HG02588 (cell line): ENCODE measurements around the gene DENND5B.
"Not testable (repeated sequence)": the region's sequence is repeated elsewhere in the genome, so short reads cannot be mapped to it uniquely, and the experiment has no call there.

Experiments
- ATAC-seq: cut with Tn5 transposase; IDR thresholded peaks from one replicate; pipeline ENCODE4 v1.9.1; 2021; ENCODE audit warnings: mild to moderate bottlenecking, moderate library complexity; ENCODE audit not compliant: unreplicated experiment

DENND5B gene

DNA sequence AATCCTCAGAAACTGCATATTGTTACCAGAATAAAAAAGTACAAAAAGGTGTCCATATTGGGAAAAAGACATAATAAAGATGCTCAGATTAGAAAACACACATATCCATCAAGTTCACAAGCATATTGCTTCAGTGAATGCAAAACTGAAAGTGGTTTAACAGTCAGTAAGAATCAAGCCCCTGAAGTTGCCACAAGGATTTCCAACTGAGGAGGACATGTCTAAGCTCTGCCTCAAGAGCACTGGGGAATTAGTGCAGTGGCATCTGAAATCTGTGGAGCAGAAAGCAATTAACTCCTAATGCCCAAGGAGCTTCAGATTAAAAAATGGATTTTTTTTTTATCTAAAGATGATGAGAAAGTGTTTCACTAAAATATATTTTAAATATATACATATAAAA is 113.2 kb downstream of the DENND5B start:
- ATAC-seq, result peak; percentile 78

DNA sequence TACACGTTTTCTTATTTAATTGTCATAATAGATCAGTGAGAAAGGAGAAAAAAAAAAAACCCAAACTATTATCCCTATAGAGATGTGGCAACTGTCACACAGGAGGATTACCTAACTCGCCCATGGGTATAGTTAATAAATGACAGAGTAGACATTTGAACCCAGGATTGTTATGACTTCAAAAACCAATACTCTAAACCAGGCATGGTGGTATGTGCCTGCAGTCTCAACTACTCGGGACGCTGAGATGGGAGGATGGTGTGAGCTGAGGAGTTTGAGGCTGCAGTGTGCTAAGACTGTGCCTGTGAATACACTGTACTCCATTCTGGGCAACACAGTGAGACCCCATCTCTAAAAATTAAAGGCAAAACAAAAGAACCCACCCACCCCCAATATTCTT is 114.5 kb downstream of the DENND5B start:
- no peak for ATAC-seq

DNA sequence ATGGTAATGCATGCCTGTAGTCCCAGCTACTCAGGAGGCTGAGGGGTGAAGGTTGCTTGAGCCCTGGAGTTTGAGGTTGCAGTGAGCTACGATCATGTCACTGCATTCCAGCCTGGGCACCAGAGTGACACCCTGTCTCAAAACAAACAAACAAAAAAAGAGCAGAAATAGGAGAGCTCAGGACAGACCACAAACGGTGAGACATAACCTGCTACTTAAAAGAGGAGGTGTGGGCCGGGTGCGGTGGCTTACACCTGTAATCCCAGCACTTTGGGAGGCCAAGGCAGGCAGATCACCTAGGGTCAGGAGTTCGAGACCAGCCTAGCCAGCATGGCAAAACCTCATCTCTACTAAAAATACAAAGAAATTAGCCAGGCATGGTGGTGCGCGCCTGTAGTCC is 115.3 kb downstream of the DENND5B start:
- not testable (repeated sequence) for ATAC-seq

DNA sequence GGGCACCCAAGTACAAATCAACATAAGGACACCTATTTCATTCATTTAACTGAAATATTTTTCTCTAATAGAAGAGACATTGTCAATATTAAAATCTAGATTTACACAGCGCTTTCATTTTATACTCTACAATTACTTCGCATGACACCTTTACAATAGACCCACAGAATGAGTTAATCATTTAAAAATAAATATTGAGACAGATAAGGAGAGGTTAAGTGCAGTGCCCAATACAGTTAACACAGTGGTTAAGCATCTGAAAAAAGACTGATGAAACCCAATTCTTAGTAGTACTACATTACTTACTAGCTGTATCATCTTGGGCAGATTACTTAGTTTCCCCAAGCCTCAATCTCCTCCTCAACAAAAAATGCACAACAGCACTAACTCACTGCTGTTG is 116.2 kb downstream of the DENND5B start:
- ATAC-seq, result no peak

DNA sequence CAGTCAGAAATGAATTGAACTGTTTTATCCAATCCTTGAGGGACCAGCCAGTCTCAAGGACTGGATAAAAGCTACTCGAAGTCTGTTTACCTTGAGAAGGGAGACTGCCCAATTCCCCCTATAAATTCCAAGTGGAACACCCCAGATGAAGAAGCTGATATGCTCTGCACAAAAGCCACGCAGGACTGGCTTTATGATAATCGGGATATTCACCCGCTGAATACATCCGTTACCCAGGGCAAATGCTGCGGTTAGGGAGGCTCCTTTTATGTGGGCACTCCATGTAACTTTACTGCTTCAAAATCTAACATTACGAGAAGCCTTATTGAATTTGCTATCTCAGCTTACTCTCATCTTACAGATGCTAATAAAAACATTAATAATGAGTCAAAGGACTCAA is 119.1 kb downstream of the DENND5B start:
- ATAC-seq, result no peak

DNA sequence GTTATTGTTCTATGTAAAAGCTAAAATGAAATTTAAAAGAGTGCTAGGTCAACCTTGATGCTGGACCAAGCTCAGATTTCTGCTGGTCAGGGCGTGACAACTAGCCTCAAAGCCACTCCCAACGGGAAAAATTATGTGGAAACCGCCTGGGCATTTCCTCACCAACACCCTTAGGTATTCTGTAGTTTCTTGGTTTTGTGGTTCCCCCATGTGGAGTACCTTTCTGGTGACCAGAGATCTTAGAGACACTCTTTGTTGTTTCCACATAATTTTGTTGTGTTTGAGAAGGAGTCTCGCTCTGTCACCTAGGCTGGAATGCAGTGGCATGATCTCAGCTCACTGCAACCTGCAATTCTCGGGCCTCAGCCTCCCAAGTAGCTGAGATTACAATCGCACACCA is 119.9 kb downstream of the DENND5B start:
- no peak for ATAC-seq

DNA sequence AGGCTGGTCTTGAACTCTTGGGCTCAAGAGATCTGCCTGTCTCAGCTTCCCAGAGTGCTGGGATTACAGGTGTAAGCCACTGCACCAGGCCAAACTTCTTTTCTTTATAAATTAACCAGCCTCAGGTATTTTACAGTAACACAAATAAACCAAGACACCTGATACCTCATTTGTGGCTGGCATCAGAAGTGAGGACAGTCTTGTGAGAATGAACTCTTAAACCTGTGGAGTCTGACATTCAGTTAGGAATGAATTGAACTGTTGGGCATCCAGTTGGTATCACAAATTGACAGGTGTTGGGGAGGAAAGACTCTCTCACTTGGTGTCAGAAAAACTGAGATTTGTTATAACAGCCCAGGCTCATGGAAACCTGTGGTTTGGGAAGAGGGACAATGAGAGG is 120.5 kb downstream of the DENND5B start:
- no peak for ATAC-seq

DNA sequence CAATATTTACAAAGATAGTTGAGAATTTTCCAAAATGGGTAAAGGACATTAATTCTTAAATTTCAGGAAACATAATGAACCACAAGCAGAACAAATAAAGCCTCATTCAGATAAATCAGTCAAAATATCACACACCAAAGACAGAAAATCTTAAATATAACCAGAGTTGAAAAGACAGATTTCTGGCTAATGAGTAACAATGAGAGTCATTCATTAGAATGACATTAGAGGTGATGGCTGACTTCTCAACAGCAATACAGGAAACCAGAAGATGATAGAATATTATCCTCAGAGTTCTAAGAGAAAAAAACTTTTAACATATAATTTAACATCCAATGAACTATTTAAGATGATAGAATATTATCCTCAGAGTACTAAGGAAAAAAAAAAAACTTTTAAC is 124.2 kb downstream of the DENND5B start:
- ATAC-seq, result no peak

DNA sequence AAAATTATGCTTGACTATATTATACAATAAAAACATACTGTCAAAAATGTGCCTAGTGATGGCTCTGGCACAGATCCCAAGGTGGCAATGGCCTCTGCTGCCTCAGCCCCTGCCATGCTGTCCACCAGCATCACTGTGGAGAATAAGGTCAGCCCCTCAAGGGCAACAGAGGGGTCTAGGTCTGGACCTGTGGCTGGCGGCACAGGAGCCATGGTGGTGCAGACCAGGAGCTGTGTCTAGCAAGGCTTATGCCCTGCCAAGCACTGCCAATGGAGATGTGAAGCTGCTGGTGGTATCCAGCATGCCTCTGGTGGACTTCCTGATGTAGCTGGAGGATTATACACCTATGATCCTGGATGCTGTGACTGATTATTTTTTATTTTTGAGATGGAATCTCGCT is 125.9 kb downstream of the DENND5B start:
- ATAC-seq, result no peak

DNA sequence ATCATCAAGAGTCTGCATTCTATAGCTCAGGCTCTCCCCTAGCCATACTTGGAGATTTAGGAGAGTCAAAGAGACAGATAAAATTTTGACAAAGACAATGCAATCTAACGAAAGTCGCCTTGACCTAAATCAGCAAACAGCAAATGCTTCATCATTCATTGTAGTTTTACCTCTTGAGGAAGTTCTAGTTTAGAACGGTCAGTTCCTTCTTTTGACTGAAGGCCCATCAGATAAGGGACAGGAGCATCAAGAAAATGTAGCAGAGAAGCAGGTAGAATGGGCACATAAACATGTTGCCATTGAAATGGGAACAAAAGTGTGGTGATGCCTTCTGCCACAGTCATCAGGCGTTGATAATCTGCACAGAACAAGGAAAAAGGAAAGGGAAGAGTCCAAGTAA is 130.9 kb downstream of the DENND5B start:
- ATAC-seq, result no peak

DNA sequence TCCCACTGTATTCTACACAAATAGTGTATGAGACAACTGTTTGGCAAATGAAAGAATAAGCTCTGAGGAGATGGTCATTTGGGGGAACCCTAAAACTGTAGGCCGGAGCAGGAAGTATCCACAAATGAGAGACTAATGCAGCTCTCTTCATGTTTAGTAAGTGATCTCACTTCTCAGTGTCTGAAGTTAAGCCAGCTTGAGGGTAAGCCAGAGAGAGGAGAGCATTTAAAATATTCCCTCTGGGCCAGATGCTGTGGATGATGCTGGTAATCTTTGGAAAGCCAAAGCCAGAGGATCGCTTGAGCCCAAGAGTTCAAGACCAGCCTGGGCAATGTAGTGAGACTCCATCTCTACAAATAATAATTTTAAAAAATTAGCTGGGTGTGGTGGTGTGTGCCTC is 134.4 kb downstream of the DENND5B start:
- ATAC-seq, result no peak

DNA sequence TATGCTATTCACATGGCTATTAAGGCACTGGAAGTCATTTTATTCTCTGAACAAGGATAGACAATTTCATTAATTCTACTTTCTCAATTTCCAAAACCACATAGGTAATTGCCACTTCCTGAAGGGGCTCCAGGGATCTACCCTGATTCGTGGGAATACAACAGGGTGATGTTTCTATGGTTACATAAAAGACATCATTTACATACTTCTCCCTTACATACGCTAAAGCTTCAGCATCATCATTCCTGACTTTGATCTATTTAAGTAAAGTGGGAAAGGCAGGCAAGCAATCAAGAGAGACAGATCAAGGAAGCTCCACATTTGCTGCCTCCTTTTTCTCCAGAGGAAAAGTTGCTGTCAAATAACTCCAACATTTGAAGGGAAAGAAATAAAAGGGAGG is 146.2 kb downstream of the DENND5B start:
- ATAC-seq, result no peak

DNA sequence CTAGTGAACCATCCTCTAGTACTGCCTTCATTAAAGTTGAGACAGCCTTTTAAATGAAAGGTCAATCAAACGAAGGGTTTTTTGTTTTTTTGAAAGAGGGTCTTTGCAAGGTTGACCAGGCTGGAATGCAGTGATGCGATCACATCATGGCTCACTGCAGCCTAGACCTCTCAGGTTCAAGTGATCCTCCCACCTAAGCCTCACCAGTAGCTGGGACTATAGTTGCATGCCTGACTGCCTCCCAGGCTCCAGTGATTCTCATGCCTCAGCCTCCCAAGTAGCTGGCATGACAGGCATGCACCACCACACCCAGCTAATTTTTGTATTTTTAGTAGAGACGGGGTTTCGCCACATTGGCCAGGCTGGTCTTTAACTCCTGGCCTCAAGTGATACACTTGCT is 150.3 kb downstream of the DENND5B start:
- ATAC-seq, result no peak

DNA sequence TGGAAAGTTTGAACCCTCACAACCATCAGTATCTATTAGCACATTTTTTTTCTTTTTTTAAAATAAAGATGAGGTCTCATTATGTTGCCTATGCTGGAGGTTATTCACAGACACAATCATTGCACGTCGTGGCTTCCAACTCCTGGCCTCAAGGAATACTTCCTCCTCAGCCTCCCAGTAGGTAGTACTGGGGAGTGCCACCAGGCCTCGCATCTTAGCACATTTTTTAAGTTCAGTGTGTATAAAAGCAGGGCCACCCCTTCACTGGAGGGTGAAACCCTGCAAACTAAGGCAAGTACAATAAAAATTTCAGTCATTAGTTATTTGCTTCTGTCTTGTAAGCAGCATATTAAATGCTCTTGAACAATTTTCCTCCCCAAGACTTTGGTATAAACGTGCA is 150.8 kb downstream of the DENND5B start:
- no peak for ATAC-seq

DNA sequence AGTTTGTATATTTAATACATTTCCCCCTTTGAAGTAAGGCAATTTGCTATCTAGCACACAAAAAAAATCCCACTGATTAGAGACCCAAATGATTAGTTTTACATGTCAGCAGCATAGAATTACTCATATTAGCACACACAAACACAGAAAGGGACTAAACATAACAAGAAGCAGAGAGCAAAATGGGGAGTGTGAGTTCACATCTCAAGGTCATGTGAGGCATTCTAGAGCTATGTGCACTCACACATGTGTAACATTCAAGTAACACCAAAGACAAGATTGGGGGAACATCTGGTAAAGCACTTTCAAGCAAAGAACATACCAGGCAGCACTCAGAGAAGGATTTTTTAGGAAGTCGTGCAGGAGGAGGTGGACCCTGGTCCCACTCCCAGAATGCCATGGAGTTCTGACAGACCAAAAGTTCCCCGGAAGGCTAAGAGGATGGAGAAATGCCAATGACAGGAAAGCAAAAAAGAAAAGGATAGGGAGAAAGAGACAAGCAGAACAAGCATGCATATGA is 159.2 kb downstream of the DENND5B start:
- no peak for ATAC-seq

DNA sequence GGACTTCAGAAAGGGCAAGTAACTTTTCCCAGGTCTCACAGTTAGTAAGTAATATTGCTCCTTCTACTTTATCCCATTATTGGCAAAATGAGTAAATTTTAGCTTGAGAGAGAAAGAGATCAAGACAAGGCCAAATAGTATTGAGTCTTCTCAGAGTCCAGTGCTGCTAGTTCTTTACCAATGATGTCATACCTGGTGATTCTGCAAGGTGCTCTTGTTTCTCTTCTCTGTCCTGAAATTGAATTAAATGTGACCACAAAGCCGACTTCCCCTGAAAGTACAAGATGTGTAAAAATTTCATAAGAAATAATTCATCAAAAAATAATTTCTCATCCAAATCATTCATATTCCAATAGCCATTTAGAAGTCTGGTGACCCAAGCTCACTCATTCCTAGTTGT is 167.5 kb downstream of the DENND5B start:
- no peak for ATAC-seq

DNA sequence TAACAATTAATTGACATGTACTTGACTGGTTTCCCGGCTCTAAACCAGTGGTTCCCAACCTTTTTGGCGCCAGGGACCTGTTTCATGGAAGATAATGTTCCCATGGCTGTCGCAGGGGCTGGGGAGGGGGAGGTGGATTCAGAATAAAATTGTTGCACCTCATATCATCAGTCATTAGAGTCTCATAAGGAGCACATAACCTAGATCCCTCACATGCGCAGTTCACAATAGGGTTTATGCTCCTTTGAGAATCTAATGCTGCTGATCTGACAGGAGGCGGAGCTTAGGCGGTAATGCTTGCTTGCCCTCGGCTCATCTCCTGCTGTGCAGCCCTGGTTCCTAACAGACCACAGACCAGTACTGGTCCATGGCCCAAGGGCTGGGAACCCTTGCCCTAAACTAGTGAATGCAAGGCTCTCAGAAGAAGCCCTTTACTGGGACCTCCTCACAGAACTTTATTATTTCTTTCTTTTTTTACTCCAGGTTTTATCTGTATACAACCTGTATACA is 178.6 kb downstream of the DENND5B start:
- no peak for ATAC-seq

DNA sequence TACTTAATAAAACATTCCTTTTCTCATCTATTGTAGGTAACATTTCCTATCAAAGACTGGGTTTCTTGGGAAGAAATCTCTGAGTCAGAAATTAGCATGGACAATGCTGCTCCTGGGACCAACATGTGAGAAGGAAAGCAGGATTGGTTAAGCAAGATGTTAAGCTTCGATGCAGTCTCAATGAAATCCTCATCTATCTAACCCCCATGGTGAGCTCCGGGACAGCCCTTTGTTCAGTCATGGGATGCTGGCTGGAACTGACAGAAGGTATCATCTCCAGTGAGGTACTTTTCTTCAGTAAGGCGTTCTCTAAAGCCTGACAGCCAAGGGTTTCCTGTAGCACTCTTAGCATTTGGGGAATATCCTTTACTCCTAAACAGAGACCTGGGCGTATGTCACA is 182.2 kb downstream of the DENND5B start:
- ATAC-seq, result no peak

DNA sequence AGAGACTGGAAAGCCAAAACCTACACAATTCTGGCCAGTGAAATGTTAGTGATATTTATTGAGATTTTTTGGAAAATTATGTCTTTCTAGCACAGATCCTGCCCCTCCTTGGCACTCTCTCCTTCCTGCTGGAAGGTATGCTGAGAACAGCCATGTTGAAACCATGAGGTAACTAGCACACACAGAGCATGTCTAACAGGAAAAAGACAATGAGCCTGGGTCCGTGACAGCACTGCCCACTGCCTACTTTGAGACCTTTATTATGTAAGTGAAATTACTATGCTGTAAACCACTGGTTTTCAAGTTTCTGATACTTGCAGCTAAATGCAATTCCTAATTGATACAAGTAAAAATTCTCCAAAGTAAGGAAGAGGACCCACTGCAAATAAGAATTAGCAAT is 183.4 kb downstream of the DENND5B start:
- ATAC-seq, result no peak

DNA sequence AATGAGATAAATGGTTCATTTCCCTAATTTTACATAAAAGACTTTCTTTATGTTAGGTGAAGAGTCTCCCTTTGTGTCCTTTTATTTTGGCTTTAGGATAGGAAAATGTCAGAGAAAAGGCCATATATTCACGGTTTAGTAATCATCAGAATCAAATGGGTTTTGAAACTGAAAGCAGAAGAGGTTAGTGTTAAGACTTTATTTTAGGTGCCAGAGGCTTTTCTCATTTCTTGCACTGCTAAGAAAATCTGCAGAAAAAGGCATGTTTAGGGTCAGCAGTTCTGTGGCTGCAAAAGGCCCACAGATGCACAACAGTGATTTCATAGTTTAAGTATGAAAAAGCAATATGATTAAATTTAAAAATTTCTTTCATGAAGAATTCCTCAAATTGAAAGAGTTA is 184.6 kb downstream of the DENND5B start:
- peak; percentile 69 for ATAC-seq

DNA sequence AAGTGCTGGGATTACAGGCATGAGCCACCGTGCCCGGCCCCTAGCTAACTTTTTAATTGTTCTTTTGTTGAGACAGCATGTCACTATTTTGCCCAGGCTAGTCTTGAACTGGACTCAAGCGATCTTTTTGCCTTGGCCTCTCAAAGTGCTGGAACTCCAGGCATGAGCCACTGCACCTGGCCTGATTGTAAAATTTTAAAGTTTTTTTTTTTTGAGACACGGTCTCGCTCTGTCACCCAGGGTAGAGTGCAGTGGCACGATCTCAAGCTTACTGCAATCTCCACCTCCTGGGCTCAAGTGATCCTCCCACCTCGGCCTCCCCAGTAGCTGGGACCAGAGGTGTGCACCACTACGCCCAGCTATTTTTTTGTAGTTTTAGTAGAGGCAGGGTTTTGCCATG is 185.9 kb downstream of the DENND5B start:
- ATAC-seq, result no peak

DNA sequence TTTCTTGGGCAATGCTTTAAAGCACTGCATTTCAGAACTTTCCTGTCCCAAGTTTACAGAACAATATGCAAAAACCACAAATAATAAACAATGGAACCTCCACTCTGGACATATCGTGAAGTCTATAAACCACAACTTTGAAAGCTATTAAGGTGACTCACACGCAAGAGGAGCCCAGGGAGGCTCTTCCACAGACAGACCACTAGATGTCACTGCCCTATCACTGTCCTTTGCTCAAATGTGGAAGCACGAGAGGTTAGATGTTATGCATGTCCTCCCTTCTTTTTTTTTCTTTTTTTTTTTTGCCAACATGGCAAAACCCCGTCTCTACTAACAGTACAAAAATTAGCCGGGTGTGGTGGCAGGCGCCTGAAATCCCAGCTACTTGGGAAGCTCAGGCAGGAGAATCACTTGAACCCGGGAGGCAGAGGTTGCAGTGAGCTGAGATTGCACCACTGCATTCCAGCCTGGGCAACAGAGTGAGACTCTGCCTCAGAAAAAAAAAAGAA is 187.8 kb downstream of the DENND5B start:
- peak; percentile 79 for ATAC-seq

DNA sequence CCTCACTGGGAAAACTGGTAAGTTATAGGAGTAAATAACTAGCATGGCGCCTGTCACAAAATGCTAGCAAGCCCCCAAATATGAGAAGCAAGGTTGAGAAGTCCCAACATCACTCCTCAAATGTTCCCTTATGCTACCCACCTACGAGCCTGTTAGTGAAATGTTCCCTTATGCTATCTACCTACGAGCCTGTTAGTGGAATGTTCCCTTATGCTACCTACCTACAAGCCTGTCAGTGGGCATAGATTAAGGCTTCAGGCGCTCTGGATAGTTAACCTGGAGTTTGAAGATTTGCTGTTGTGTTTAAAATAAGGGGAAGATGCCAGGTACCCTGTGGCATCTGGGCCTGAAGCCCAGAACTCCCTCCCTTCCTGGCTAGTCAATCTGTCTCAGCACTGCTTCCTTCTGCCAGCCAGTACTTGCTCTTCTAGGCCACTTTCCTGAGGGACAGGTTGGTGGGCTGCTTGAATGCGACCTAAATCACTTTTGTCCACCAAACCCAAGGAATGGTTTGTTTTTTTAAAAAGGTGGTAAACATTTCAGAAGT is 197.9 kb downstream of the DENND5B start:
- no peak for ATAC-seq
